Loucy (cell line): ENCODE measurements around the gene SH2D6.
"Not testable (repeated sequence)": the region's sequence is repeated elsewhere in the genome, so short reads cannot be mapped to it uniquely, and the experiment has no call there.

Experiments
- H2AFZ ChIP-seq: fragments of 200-600 bp; sonication (generic); 2 replicates; pipeline ENCODE4 v1.6.0; 2016; ENCODE audit warnings: antibody characterized with exemption, mild to moderate bottlenecking, low read length, moderate library complexity
- H3F3A ChIP-seq: fragments of 200-600 bp; 2 replicates; pipeline ENCODE4 v1.6.0; 2016; ENCODE audit warnings: antibody characterized with exemption, low read depth, mild to moderate bottlenecking
- H3K27me3 ChIP-seq: fragments of 200-600 bp; sonication (generic); 2 replicates; pipeline ENCODE4 v1.6.1; 2014; ENCODE audit warnings: low read length, mild to moderate bottlenecking; ENCODE audit not compliant: insufficient read depth, poor library complexity, severe bottlenecking
- H3K36me3 ChIP-seq: fragments of 200-600 bp; sonication (generic); 2 replicates; pipeline ENCODE4 v1.6.1; 2016; ENCODE audit warnings: low read length; ENCODE audit not compliant: insufficient read depth
- H3K4me1 ChIP-seq: fragments of 200-600 bp; sonication (generic); 2 replicates; pipeline ENCODE4 v1.5.1; 2014; ENCODE audit warnings: low read length, mild to moderate bottlenecking; ENCODE audit not compliant: insufficient read depth, poor library complexity, severe bottlenecking
- H3K4me2 ChIP-seq: fragments of 200-600 bp; sonication (generic); 2 replicates; pipeline ENCODE4 v1.6.0; 2014; ENCODE audit warnings: antibody characterized with exemption, low read length, low read depth, mild to moderate bottlenecking; ENCODE audit not compliant: poor library complexity, severe bottlenecking
- H3K4me3 ChIP-seq: fragments of 200-600 bp; sonication (generic); 2 replicates; pipeline ENCODE4 v1.5.1; 2014; ENCODE audit warnings: low read length, mild to moderate bottlenecking, mixed read lengths; ENCODE audit not compliant: poor library complexity, severe bottlenecking
- H3K79me2 ChIP-seq: fragments of 200-600 bp; sonication (generic); 2 replicates; pipeline ENCODE4 v1.6.1; 2014; ENCODE audit warnings: low read length; ENCODE audit not compliant: insufficient read depth
- H3K9ac ChIP-seq: fragments of 200-600 bp; sonication (generic); 2 replicates; pipeline ENCODE4 v1.6.0; 2014; ENCODE audit warnings: mild to moderate bottlenecking, low read depth, low read length, moderate library complexity; ENCODE audit not compliant: poor library complexity, severe bottlenecking
- H3K9me2 ChIP-seq: fragments of 200-600 bp; sonication (generic); replicated peaks from 2 replicates; pipeline ENCODE4 v1.6.1; 2016; ENCODE audit warnings: low read depth, low read length, mixed read lengths
- H3K9me3 ChIP-seq: fragments of 200-600 bp; sonication (generic); 2 replicates; pipeline ENCODE4 v1.6.1; 2014; ENCODE audit warnings: mild to moderate bottlenecking, antibody characterized with exemption, low read length, low read depth; ENCODE audit not compliant: insufficient read depth
- H4K20me1 ChIP-seq: fragments of 200-600 bp; sonication (generic); 2 replicates; pipeline ENCODE4 v1.6.0; 2014; ENCODE audit warnings: antibody characterized with exemption, low read length, mild to moderate bottlenecking; ENCODE audit not compliant: insufficient read depth, poor library complexity, severe bottlenecking
- EZH2phosphoT487 ChIP-seq: fragments of 200-600 bp; IDR thresholded peaks from 2 replicates; pipeline ENCODE4 v1.6.1; 2018; ENCODE audit warnings: antibody characterized with exemption, mild to moderate bottlenecking, moderate library complexity, borderline replicate concordance
- TF ChIP-seq, protein P1 (sequence below): fragments of 200-600 bp; sonication (generic); conservative IDR thresholded peaks from 2 replicates; pipeline ENCODE4 v1.5.1; 2014; ENCODE audit warnings: mild to moderate bottlenecking, antibody characterized with exemption, low read length

The SH2D6 gene

DNA sequence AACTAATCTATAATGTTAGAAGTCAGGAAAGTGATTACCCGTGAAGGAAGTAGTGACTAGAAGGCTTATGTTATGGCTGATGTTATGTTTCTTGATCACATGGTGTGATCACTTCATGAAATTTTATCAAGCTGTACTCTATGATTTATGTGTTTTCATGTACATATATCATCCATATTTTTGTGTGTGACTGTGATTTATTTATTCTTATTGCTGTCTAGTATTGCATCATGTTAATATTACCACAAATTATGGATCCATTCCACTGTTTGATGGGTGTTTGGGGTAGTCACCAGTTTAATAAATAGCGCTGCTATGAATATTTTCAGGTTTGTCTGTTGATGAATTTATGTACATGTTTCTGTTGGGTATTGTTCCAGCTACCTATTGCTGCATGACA lies 59.4 kb downstream of the SH2D6 start:
- no peak overlapping the region for H3K4me3 ChIP-seq
- H3K4me2 ChIP-seq, result no peak overlapping the region
- peaks cover 6% of the 10 kb centered on the region for H3K4me1 ChIP-seq
- no peaks in the 10 kb centered on the region for H3K79me2 ChIP-seq
- TF ChIP-seq EZH2phosphoT487, result no peak
- TF ChIP-seq, protein P1, sequence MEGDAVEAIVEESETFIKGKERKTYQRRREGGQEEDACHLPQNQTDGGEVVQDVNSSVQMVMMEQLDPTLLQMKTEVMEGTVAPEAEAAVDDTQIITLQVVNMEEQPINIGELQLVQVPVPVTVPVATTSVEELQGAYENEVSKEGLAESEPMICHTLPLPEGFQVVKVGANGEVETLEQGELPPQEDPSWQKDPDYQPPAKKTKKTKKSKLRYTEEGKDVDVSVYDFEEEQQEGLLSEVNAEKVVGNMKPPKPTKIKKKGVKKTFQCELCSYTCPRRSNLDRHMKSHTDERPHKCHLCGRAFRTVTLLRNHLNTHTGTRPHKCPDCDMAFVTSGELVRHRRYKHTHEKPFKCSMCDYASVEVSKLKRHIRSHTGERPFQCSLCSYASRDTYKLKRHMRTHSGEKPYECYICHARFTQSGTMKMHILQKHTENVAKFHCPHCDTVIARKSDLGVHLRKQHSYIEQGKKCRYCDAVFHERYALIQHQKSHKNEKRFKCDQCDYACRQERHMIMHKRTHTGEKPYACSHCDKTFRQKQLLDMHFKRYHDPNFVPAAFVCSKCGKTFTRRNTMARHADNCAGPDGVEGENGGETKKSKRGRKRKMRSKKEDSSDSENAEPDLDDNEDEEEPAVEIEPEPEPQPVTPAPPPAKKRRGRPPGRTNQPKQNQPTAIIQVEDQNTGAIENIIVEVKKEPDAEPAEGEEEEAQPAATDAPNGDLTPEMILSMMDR, result no peak
- no peaks in the 10 kb centered on the region for H3K9me3 ChIP-seq
- no peaks in the 10 kb centered on the region for H4K20me1 ChIP-seq
- no peaks in the 10 kb centered on the region for H3K27me3 ChIP-seq
- H3K36me3 ChIP-seq, result no peaks in the 10 kb centered on the region
- H3F3A ChIP-seq, result no peaks in the 10 kb centered on the region
- H2AFZ ChIP-seq, result no peak overlapping the region
- no peaks in the 10 kb centered on the region for H3K9me2 ChIP-seq
- no peak overlapping the region for H3K9ac ChIP-seq

DNA sequence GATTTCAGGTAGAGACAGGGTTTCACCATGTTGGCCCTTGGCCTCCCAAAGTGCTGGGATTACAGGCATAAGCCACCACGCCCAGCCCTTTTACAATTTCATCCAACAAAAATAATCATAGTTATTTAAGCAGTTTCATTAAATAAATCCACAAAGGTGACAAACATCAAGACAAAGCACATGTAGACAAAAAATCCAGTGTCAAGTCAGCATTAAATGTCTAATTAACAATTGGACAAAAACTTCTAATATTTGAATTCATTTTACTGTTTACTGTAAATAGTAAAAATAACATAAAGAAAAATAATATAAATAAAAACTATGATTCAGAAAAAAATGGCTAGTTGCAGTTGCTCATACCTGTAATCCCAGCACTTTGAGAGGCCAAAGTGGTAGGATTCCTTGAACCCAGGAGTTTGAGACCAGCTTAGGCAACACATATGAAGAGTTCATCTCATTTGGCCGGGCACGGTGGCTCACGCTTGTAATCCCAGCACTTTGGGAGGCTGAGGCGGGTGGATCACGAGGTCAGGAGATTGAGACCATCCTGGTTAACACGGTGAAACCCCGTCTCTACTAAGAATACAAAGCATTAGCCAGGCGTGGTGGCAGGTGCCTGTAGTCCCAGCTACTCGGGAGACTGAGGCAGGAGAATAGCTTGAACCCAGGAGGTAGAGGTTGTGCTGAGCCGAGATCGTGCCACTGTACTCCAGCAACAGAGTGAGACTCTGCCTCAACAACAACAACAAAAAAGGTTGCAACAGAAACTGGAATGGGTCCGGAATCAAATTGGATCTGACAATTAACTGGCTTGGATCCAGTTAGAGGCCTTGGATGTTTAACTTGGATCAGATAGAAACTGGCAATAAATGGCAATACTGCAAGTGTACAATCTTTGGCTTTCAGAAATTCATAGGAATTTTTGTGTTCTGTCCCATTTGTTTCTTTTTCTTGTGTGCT lies 63.6 kb downstream of the SH2D6 start:
- no peak overlapping the region for H3K4me2 ChIP-seq
- no peaks in the 10 kb centered on the region for H3K4me1 ChIP-seq
- TF ChIP-seq, protein P1, result no peak
- TF ChIP-seq EZH2phosphoT487, result no peak
- no peaks in the 10 kb centered on the region for H3K79me2 ChIP-seq
- H3K4me3 ChIP-seq, result no peak overlapping the region
- H3K9me2 ChIP-seq, result no peaks in the 10 kb centered on the region
- no peaks in the 10 kb centered on the region for H3F3A ChIP-seq
- H2AFZ ChIP-seq, result no peak overlapping the region
- H3K9me3 ChIP-seq, result no peaks in the 10 kb centered on the region
- no peaks in the 10 kb centered on the region for H4K20me1 ChIP-seq
- no peak overlapping the region for H3K9ac ChIP-seq
- H3K27me3 ChIP-seq, result no peaks in the 10 kb centered on the region
- no peaks in the 10 kb centered on the region for H3K36me3 ChIP-seq

DNA sequence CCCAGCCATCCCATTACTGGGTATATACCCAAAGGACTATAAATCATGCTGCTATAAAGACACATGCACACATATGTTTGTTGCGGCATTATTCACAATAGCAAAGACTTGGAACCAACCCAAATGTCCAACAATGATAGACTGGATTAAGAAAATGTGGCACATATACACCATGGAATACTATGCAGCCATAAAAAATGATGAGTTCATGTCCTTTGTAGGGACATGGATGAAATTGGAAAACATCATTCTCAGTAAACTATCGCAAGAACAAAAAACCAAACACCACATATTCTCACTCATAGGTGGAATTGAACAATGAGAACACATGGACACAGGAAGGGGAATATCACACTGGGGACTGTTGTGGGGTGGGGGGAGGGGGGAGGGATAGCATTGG lies 66.1 kb downstream of the SH2D6 start:
- H3K4me2 ChIP-seq, H4K20me1 ChIP-seq, H3K79me2 ChIP-seq, H3K4me3 ChIP-seq, H2AFZ ChIP-seq, H3K9ac ChIP-seq, H3F3A ChIP-seq, H3K36me3 ChIP-seq, H3K9me3 ChIP-seq, H3K4me1 ChIP-seq, H3K9me2 ChIP-seq, H3K27me3 ChIP-seq: not testable (repeated sequence)

DNA sequence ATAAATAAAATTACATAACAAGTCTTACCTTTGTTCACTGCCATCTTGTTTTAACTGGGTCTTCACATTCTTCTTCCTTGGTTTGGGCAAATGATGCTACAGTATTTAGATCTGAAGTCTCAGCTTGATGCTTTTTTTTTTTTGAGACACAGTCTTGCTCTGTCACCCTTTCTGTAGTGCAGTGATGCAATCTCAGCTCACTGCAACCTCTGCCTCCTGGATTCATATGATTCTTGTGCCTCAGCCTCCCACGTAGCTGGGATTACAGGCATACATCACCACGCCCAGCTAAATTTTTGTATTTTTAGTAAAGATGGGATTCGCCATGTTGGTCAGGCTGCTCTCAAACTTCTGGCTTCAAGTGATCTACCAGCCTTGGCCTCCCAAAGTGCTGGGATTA lies 67.3 kb downstream of the SH2D6 start:
- H3F3A ChIP-seq, result no peaks in the 10 kb centered on the region
- TF ChIP-seq, protein P1, result no peak
- TF ChIP-seq EZH2phosphoT487, result no peak
- no peak overlapping the region for H2AFZ ChIP-seq
- no peaks in the 10 kb centered on the region for H3K9me2 ChIP-seq
- no peaks in the 10 kb centered on the region for H3K36me3 ChIP-seq
- H3K4me2 ChIP-seq, result no peak overlapping the region
- no peaks in the 10 kb centered on the region for H4K20me1 ChIP-seq
- H3K79me2 ChIP-seq, result no peaks in the 10 kb centered on the region
- no peak overlapping the region for H3K9ac ChIP-seq
- no peaks in the 10 kb centered on the region for H3K9me3 ChIP-seq
- no peak overlapping the region for H3K4me3 ChIP-seq
- no peaks in the 10 kb centered on the region for H3K4me1 ChIP-seq
- no peaks in the 10 kb centered on the region for H3K27me3 ChIP-seq
